HL-60 (cell line): ENCODE data around the gene PACRG.

Source experiments
- DNase-seq, 2 experiments: peaks; one replicate each; pipeline ENCODE4 v3.0.0-alpha.2; 2010 to 2020; ENCODE audit warnings: low read depth in 1 of 2, low spot score in 1 of 2
- H3K27ac ChIP-seq: fragments of 250-450 bp; sonication (Bioruptor Pico); replicated peaks from 2 replicates; pipeline ENCODE4 v1.5.1; 2020; ENCODE audit warnings: mild to moderate bottlenecking, moderate library complexity
- H3K27me3 ChIP-seq: fragments of 250-450 bp; sonication (Bioruptor Pico); 2 replicates; pipeline ENCODE4 v1.5.1; 2021; ENCODE audit warnings: mild to moderate bottlenecking, moderate library complexity; ENCODE audit not compliant: insufficient read depth, poor library complexity, severe bottlenecking
- H3K4me3 ChIP-seq: replicated peaks from 2 replicates; pipeline ENCODE4 v1.5.1; 2011; ENCODE audit warnings: mild to moderate bottlenecking, control low read depth, low read length; ENCODE audit not compliant: insufficient read depth
- GABPA ChIP-seq: IDR thresholded peaks from 2 replicates; pipeline ENCODE4 v1.6.1; 2012; ENCODE audit warnings: low read depth
- POLR2AphosphoS5 ChIP-seq: IDR thresholded peaks from 2 replicates; pipeline ENCODE4 v1.6.1; 2012; ENCODE audit warnings: low read depth
- SPI1 ChIP-seq: IDR thresholded peaks from 2 replicates; pipeline ENCODE4 v1.6.1; 2012; ENCODE audit warnings: low read depth, mild to moderate bottlenecking, borderline replicate concordance
- TF ChIP-seq, protein P1 (sequence below): IDR thresholded peaks from one replicate; pipeline ENCODE4 v1.5.1; 2011; ENCODE audit warnings: low read length, control low read depth, inconsistent platforms; ENCODE audit not compliant: insufficient read depth
- TF ChIP-seq, protein P2 (sequence below): IDR thresholded peaks from 2 replicates; pipeline ENCODE4 v1.6.1; 2012; ENCODE audit warnings: low read depth; ENCODE audit not compliant: insufficient replicate concordance

Gene PACRG

DNA sequence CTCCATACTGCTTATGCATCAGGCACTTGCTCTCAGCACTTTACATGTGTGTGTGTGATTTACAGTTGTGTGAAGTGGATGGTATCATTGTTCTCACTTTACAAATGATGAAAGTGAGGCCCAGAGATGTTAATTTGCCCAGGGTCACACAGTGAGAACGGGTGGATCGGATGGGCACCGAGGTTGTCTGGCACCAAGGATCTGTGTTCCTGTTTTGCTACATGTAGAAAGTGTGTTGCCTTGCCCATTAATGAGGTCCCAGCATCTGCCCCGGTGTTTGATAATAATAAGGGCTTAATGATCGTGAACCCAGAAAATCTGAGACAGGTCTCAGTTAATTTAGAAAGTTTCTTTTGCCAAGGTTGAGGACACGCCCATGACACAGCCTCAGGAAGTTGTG, 470.6 kb downstream of the PACRG start:
- Histone ChIP-seq H3K27ac (no peak overlapping the region), H3K4me3 (no peak overlapping the region), H3K27me3 (no peaks in the 10 kb centered on the region)
- TF ChIP-seq, protein P1, sequence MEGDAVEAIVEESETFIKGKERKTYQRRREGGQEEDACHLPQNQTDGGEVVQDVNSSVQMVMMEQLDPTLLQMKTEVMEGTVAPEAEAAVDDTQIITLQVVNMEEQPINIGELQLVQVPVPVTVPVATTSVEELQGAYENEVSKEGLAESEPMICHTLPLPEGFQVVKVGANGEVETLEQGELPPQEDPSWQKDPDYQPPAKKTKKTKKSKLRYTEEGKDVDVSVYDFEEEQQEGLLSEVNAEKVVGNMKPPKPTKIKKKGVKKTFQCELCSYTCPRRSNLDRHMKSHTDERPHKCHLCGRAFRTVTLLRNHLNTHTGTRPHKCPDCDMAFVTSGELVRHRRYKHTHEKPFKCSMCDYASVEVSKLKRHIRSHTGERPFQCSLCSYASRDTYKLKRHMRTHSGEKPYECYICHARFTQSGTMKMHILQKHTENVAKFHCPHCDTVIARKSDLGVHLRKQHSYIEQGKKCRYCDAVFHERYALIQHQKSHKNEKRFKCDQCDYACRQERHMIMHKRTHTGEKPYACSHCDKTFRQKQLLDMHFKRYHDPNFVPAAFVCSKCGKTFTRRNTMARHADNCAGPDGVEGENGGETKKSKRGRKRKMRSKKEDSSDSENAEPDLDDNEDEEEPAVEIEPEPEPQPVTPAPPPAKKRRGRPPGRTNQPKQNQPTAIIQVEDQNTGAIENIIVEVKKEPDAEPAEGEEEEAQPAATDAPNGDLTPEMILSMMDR, result no peak
- TF ChIP-seq POLR2AphosphoS5, result no peak
- no peak for TF ChIP-seq SPI1
- no peak for TF ChIP-seq GABPA
- TF ChIP-seq, protein P2, sequence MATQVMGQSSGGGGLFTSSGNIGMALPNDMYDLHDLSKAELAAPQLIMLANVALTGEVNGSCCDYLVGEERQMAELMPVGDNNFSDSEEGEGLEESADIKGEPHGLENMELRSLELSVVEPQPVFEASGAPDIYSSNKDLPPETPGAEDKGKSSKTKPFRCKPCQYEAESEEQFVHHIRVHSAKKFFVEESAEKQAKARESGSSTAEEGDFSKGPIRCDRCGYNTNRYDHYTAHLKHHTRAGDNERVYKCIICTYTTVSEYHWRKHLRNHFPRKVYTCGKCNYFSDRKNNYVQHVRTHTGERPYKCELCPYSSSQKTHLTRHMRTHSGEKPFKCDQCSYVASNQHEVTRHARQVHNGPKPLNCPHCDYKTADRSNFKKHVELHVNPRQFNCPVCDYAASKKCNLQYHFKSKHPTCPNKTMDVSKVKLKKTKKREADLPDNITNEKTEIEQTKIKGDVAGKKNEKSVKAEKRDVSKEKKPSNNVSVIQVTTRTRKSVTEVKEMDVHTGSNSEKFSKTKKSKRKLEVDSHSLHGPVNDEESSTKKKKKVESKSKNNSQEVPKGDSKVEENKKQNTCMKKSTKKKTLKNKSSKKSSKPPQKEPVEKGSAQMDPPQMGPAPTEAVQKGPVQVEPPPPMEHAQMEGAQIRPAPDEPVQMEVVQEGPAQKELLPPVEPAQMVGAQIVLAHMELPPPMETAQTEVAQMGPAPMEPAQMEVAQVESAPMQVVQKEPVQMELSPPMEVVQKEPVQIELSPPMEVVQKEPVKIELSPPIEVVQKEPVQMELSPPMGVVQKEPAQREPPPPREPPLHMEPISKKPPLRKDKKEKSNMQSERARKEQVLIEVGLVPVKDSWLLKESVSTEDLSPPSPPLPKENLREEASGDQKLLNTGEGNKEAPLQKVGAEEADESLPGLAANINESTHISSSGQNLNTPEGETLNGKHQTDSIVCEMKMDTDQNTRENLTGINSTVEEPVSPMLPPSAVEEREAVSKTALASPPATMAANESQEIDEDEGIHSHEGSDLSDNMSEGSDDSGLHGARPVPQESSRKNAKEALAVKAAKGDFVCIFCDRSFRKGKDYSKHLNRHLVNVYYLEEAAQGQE, result no peak
- DNase-seq, result no peak

DNA sequence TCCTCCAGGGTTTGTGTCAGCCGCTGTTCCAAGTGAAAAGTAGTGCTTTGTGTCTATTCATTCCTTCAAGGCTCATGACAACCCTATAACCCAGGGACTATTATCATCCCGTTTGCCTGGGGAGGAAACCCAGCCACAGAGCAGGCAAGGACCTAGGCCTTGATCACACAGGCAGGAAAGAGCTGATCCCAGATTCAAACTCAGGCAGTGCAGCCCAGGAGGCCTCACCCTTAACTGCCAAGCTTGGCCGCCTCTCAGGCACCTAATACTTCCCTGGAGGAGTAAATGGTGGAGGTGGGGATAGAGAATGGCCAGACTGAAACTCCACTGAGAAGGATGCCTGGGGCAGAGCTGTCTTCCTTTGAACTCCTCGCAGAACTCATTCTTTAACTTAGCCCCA, 471.6 kb downstream of the PACRG start:
- Histone ChIP-seq H3K27ac (no peak overlapping the region), H3K4me3 (no peak overlapping the region), H3K27me3 (no peaks in the 10 kb centered on the region)
- DNase-seq, result no peak
- no peak for TF ChIP-seq SPI1

DNA sequence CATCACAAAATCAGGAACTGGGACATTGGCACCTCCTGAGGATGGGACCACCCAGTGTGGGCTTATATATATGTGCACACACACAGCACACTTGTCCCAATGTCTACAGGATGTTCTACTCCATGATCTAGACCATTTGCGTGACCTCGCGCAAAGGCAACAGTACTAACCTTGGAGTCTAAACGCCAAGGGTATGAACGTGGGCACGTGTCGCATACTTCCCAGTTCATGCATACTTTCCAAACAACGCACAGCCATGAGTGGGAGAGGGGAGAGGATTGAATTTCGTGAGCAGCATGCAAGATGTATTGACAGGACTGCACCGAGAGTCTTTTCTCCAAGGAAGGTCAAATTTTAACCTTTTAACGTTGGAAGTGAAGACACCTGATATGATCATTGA, 472.5 kb downstream of the PACRG start:
- TF ChIP-seq, protein P2, result no peak
- TF ChIP-seq, protein P1, result no peak
- TF ChIP-seq POLR2AphosphoS5 (no peak), SPI1 (no peak), GABPA (no peak)
- Histone ChIP-seq H3K27me3 (no peaks in the 10 kb centered on the region), H3K27ac (no peak overlapping the region), H3K4me3 (no peak overlapping the region)
- no peak for DNase-seq

DNA sequence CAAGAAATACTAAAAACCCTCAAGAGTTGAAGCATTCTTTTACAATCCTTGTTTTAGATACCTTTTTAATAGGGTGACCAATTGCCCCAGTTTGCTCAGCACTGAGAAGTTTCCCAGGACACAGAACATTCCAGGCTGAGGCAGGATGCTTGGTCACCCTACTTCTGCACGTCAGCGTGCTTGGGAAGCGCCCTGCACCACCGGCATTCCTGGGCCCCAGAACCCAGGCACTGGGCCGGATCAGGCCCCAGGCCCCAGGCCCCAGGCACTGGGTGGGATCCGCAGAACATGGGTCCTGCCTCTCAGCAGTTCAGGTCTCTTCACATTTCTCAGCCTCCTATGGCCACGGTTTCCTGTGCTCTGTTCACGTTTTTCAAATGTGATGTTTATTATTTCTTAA, 472.9 kb downstream of the PACRG start:
- Histone ChIP-seq H3K27me3 (no peaks in the 10 kb centered on the region), H3K27ac (no peak overlapping the region), H3K4me3 (no peak overlapping the region)
- no peak for DNase-seq
- TF ChIP-seq, protein P2, result no peak
- TF ChIP-seq, protein P1, result no peak
- TF ChIP-seq SPI1 (no peak), POLR2AphosphoS5 (no peak), GABPA (no peak)
